Ascending aorta (tissue), 2 donors: ENCODE results near the gene POGZ. TPM values are rescaled to one million over a fixed set of nuclear protein-coding genes. Genes with fewer than 3 reads are reported as not detected.

Source experiments
- DNase-seq, 2 donors: peaks; one replicate each; pipeline ENCODE4 v3.0.0-alpha.2; 2019; ENCODE audit warnings: low spot score in 2 of 2
- H3K27ac ChIP-seq, 2 donors: fragments of 200-600 bp; sonication (generic); one replicate each; pipeline ENCODE4 v1.5.1; 2016 to 2017; ENCODE audit warnings: mild to moderate bottlenecking in 1 of 2
- H3K27me3 ChIP-seq: fragments of 200-600 bp; sonication (generic); one replicate; pipeline ENCODE4 v1.5.1; 2017
- H3K36me3 ChIP-seq, 2 donors: fragments of 200-600 bp; sonication (generic); one replicate each; pipeline ENCODE4 v1.5.1; 2016
- H3K4me1 ChIP-seq, 2 donors: fragments of 200-600 bp; sonication (generic); one replicate each; pipeline ENCODE4 v1.5.1; 2016 to 2017; ENCODE audit warnings: mild to moderate bottlenecking in 1 of 2
- H3K4me3 ChIP-seq, 2 donors: fragments of 200-600 bp; sonication (generic); one replicate each; pipeline ENCODE4 v1.5.1; 2016 to 2017; ENCODE audit warnings: mild to moderate bottlenecking in 1 of 2
- H3K9me3 ChIP-seq, 2 donors: fragments of 200-600 bp; sonication (generic); one replicate each; pipeline ENCODE4 v1.5.1; 2016
- CTCF ChIP-seq, 3 experiments: fragments of 200-600 bp in 2 of 3; fragments of 450-650 bp in 1 of 3; sonication (generic) in 2 of 3; IDR thresholded peaks; one replicate each; pipeline ENCODE4 v1.5.1; 2016 to 2019; ENCODE audit warnings: antibody characterized with exemption in 3 of 3, mild to moderate bottlenecking in 1 of 3, moderate library complexity in 1 of 3
- intact Hi-C: fragments of 100-400 bp; cut with DNase I; formaldehyde crosslinking; loops from one replicate; pipeline ENCODE4 v1.15.1; 2023
- total RNA-seq: library from RNA; depleted of rRNA; stranded (reverse); fragments of >200 nt; gene quantifications from one replicate; pipeline ENCODE4 v1.1.0, GENCODE V29; 2016

Gene POGZ
- total RNA-seq, 1 donor from 2014 or later: 18.1 TPM

- no peaks in the 10 kb centered on the region for H3K9me3 ChIP-seq
- intact Hi-C loops: no loop called here
- DNase-seq: no peak
- H3K4me1 ChIP-seq: no peaks in the 10 kb centered on the region
- no peak overlapping the region for H3K4me3 ChIP-seq
- TF ChIP-seq CTCF (IDR thresholded peaks at IDR 0.05): no peak
- H3K27me3 ChIP-seq: no peaks in the 10 kb centered on the region
- H3K36me3 ChIP-seq: no peaks in the 10 kb centered on the region
- no peak overlapping the region for H3K27ac ChIP-seq
These were observed 35.5 kb upstream of the POGZ start for GRCh38 chr1:151494741-151495281.

GRCh38 chr1:151493042-151493441 is 33.7 kb upstream of the POGZ start:
- intact Hi-C loops: no loop called here

GRCh38 chr1:151492120-151492519 is 32.8 kb upstream of the POGZ start:
- H3K27ac ChIP-seq: no peak overlapping the region
- H3K4me1 ChIP-seq: no peaks in the 10 kb centered on the region
- no peaks in the 10 kb centered on the region for H3K9me3 ChIP-seq
- no peak for TF ChIP-seq CTCF (IDR thresholded peaks at IDR 0.05)
- H3K4me3 ChIP-seq: no peak overlapping the region
- intact Hi-C loops: no loop called here
- DNase-seq: no peak
- H3K36me3 ChIP-seq: no peaks in the 10 kb centered on the region
- H3K27me3 ChIP-seq: no peaks in the 10 kb centered on the region

More at GRCh38 chr1:151493042-151493441, 33.7 kb upstream of the POGZ start:
- DNase-seq: no peak
- no peaks in the 10 kb centered on the region for H3K36me3 ChIP-seq
- H3K27ac ChIP-seq: no peak overlapping the region
- no peaks in the 10 kb centered on the region for H3K4me1 ChIP-seq
- no peaks in the 10 kb centered on the region for H3K27me3 ChIP-seq
- no peaks in the 10 kb centered on the region for H3K9me3 ChIP-seq
- TF ChIP-seq CTCF (IDR thresholded peaks at IDR 0.05): no peak
- H3K4me3 ChIP-seq: no peak overlapping the region

GRCh38 chr1:151491641-151492040 is 32.3 kb upstream of the POGZ start:
- DNase-seq: no peak
- Histone ChIP-seq H3K36me3 (no peaks in the 10 kb centered on the region), H3K9me3 (no peaks in the 10 kb centered on the region), H3K4me3 (no peak overlapping the region), H3K4me1 (no peaks in the 10 kb centered on the region), H3K27me3 (no peaks in the 10 kb centered on the region), H3K27ac (no peak overlapping the region)
- TF ChIP-seq CTCF (IDR thresholded peaks at IDR 0.05): no peak
- intact Hi-C loops: no loop called here

GRCh38 chr1:151486557-151486956 is 27.3 kb upstream of the POGZ start:
- Histone ChIP-seq H3K36me3 (no peaks in the 10 kb centered on the region), H3K4me3 (no peak overlapping the region), H3K27me3 (no peaks in the 10 kb centered on the region), H3K27ac (no peak overlapping the region), H3K9me3 (no peaks in the 10 kb centered on the region), H3K4me1 (no peaks in the 10 kb centered on the region)
- no peak for TF ChIP-seq CTCF (IDR thresholded peaks at IDR 0.05)
- intact Hi-C loops: no loop called here
- no peak for DNase-seq

GRCh38 chr1:151485685-151486255 is 26.5 kb upstream of the POGZ start:
- no peak overlapping the region for H3K27ac ChIP-seq
- no peak overlapping the region for H3K4me3 ChIP-seq
- intact Hi-C loops: no loop called here
- no peaks in the 10 kb centered on the region for H3K27me3 ChIP-seq
- H3K36me3 ChIP-seq: no peaks in the 10 kb centered on the region
- no peak for TF ChIP-seq CTCF (IDR thresholded peaks at IDR 0.05)
- no peaks in the 10 kb centered on the region for H3K9me3 ChIP-seq
- no peak for DNase-seq
- no peaks in the 10 kb centered on the region for H3K4me1 ChIP-seq
